MCF 10A (cell line): ENCODE results near the gene CRADD. TPM values are rescaled to one million over a fixed set of nuclear protein-coding genes. Genes with fewer than 3 reads are reported as not detected.

Experiments used
- BruUV-seq: library from RNA; stranded (reverse); fragments of 400-500 nt; replicated peaks from 2 replicates; lab custom pipeline; 2021; lab: Mats Ljungman, UMichigan
- CTCF ChIA-PET: fragments of 300-600 bp; sonication (Branson Sonifier 250); formaldehyde crosslinking; extraction: SDS; loops from one replicate; lab custom pipeline; 2021; ENCODE audit warnings: antibody characterized with exemption, inconsistent platforms; lab: Yijun Ruan, JAX
- POLR2A ChIA-PET: fragments of 300-600, 350-650 bp; sonication (Branson Sonifier 250); formaldehyde crosslinking; extraction: SDS; loops from one replicate; lab custom pipeline; 2020; ENCODE audit warnings: antibody characterized with exemption, inconsistent platforms; lab: Yijun Ruan, JAX
- DNase-seq: peaks from one replicate; pipeline ENCODE4 v3.0.0-alpha.2; 2018; ENCODE audit not compliant: unreplicated experiment
- H3K27ac Mint-ChIP-seq: one replicate; pipeline ENCODE4 v1.8.0; 2022; ENCODE audit warnings: mild to moderate bottlenecking, low read depth, mixed read lengths; ENCODE audit not compliant: unreplicated experiment
- H3K27me3 Mint-ChIP-seq: one replicate; pipeline ENCODE4 v1.8.0; 2022; ENCODE audit warnings: mixed read lengths; ENCODE audit not compliant: insufficient read depth, unreplicated experiment
- H3K36me3 Mint-ChIP-seq: one replicate; pipeline ENCODE4 v1.8.0; 2022; ENCODE audit warnings: mild to moderate bottlenecking, moderate library complexity, mixed read lengths; ENCODE audit not compliant: insufficient read depth, unreplicated experiment
- H3K4me1 Mint-ChIP-seq: one replicate; pipeline ENCODE4 v1.8.0; 2022; ENCODE audit warnings: mixed read lengths; ENCODE audit not compliant: insufficient read depth, unreplicated experiment
- H3K4me3 Mint-ChIP-seq: one replicate; pipeline ENCODE4 v1.8.0; 2022; ENCODE audit warnings: mild to moderate bottlenecking, moderate library complexity, mixed read lengths; ENCODE audit not compliant: unreplicated experiment
- H3K9me3 Mint-ChIP-seq: one replicate; pipeline ENCODE4 v1.8.0; 2022; ENCODE audit warnings: mixed read lengths; ENCODE audit not compliant: unreplicated experiment
- intact Hi-C: fragments of 100-400 bp; cut with micrococcal nuclease; formaldehyde crosslinking; loops from 2 replicates; pipeline ENCODE4 v1.14.1; 2022
- total RNA-seq: library from RNA; stranded (reverse); gene quantifications from 2 replicates; pipeline ENCODE4 v1.2.3, GENCODE V29; 2022
- TF ChIP-seq, protein P1 (sequence below): fragments of 200-600 bp; IDR thresholded peaks from one replicate; pipeline ENCODE4 v1.8.0; 2022; ENCODE audit warnings: antibody characterized with exemption, mild to moderate bottlenecking; ENCODE audit not compliant: unreplicated experiment

The CRADD gene
- total RNA-seq, 1 experiment from 2014 or later, result 15.4 TPM

DNA sequence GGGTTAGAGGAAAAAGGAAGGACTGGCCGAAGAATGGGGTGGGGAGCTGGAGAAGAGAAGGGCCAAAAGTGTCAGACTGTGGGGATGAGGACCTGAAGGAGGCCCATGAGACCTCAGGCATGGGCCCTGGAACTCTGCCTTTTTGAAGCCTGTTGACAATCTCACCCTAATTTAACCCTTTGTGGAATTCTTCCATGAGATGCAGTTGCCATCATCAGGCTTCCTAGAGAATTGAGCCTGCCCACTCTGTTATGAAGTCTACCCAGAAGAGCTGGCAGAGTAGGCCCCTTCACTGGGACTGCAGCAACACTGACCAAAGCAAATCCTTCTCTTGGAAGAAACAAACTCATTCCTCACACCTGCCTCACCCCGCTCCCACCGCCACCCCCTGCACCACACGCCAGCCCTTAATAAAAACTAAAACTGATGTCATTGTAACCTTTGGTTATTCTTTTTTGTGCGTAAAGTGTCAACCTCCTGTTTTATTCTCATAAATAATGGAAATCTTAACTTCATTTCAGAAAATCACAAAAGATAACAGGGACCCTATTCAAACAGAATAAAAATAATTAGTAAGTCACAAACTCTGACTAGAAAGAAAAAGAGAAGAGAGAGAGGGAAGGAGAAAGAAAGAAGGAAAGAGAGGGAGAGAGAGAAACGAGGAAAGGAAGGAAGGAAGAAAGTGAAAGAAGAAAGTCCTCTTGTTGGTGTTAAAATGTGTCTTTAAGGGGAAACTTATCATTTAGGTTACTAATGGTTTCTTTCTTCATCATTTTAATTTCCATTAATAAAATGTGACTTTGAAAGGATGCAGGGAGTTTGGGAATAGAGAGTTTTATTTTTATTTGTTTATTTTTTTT lies 61.3 kb downstream of the CRADD start:
- peak overlapping the region; percentile 12 for H3K4me3 Mint-ChIP-seq
- H3K9me3 Mint-ChIP-seq, result no peaks in the 10 kb centered on the region
- no peaks in the 10 kb centered on the region for H3K36me3 Mint-ChIP-seq
- H3K27me3 Mint-ChIP-seq, result no peaks in the 10 kb centered on the region
- peaks cover 27% of the 10 kb centered on the region for H3K4me1 Mint-ChIP-seq
- ChIA-PET CTCF (interaction anchor here (0.7 to 4.1 kb wide), 4 partner anchors 12 to 364 kb away, joined by 3 to 36 read pairs (median 4); no protein-coding TSS in a partner anchor), POLR2A (interaction anchor here (0.5 to 1.1 kb wide), 5 partner anchors 12 to 71 kb away, joined by 3 read pairs; no protein-coding TSS in a partner anchor)
- TF ChIP-seq, protein P1, sequence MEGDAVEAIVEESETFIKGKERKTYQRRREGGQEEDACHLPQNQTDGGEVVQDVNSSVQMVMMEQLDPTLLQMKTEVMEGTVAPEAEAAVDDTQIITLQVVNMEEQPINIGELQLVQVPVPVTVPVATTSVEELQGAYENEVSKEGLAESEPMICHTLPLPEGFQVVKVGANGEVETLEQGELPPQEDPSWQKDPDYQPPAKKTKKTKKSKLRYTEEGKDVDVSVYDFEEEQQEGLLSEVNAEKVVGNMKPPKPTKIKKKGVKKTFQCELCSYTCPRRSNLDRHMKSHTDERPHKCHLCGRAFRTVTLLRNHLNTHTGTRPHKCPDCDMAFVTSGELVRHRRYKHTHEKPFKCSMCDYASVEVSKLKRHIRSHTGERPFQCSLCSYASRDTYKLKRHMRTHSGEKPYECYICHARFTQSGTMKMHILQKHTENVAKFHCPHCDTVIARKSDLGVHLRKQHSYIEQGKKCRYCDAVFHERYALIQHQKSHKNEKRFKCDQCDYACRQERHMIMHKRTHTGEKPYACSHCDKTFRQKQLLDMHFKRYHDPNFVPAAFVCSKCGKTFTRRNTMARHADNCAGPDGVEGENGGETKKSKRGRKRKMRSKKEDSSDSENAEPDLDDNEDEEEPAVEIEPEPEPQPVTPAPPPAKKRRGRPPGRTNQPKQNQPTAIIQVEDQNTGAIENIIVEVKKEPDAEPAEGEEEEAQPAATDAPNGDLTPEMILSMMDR, result no peak
- no peak overlapping the region for H3K27ac Mint-ChIP-seq
- intact Hi-C loops, result no loop called here
- BruUV-seq, result no TSS peak
- no peak for DNase-seq

DNA sequence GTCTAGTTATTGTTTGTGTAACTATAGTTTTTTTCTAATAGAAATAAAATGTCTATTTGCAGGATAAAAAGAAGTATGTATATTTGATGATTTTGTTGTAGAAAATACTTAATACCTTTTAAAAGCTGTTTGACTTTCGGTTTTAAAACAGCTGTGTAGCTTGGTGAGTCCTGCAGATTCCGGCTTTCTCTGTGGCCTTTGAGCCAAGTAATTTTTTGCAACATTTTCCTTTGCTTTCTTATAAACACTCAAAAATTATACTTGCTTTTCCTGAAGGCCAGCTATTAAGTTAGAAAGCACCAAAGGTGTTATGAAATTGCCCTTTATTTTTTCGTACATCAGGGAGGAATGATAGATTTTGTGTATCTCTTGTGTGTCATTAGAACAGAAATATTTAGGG lies 63.6 kb downstream of the CRADD start:
- Mint-ChIP-seq H3K9me3 (no peaks in the 10 kb centered on the region), H3K27ac (peak overlapping the region; percentile 95), H3K4me3 (peak overlapping the region; percentile 79), H3K4me1 (peaks cover 38% of the 10 kb centered on the region), H3K27me3 (no peaks in the 10 kb centered on the region), H3K36me3 (no peaks in the 10 kb centered on the region)
- TF ChIP-seq, protein P1, result no peak
- intact Hi-C loops, result loop anchor here (5.0 kb wide), 1 partner anchor 753 kb away; no protein-coding TSS in a partner anchor
- DNase-seq, result peak; percentile 55
- POLR2A ChIA-PET, result interaction anchor here (0.7 to 5.5 kb wide), 17 partner anchors 8 to 811 kb away, joined by 3 to 44 read pairs (median 7); partner anchors contain the start of genes CRADD, EEA1, SOCS2 and UBE2N
- BruUV-seq, result no TSS peak
- CTCF ChIA-PET, result interaction anchor here (0.7 to 4.1 kb wide), 9 partner anchors 26 to 362 kb away, joined by 3 to 36 read pairs (median 7); no protein-coding TSS in a partner anchor

DNA sequence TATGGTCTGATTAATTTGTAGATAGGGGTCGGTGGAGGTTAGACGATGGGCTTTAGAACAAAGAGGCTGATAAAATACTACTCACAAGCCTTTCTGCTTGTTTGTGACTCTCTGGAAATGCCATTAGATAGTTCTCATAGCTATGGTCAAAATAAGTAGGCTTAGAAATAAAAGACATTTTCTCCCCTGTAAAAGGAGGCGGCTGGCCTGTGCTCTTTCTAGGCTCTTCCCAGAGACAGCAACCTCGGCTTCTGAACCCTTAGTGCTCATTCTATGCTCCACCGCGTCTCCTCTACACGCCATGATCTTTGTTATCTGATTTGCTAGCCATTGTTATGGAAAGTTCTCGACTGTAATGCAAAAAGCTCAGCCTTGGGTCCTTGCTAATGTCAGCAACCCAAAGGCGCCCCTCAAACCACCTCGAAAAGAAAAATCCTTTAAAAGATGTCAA lies 64.5 kb downstream of the CRADD start:
- Mint-ChIP-seq H3K36me3 (no peaks in the 10 kb centered on the region), H3K27ac (peak overlapping the region; percentile 95), H3K4me3 (peak overlapping the region; percentile 79), H3K9me3 (no peaks in the 10 kb centered on the region), H3K27me3 (no peaks in the 10 kb centered on the region), H3K4me1 (peaks cover 38% of the 10 kb centered on the region)
- BruUV-seq, result no TSS peak
- TF ChIP-seq, protein P1, result no peak
- ChIA-PET POLR2A (interaction anchor here (0.6 to 5.5 kb wide), 32 partner anchors 9 to 461 kb away, joined by 3 to 44 read pairs (median 4); partner anchors contain the start of genes CRADD, SOCS2 and UBE2N), CTCF (interaction anchor here (0.5 to 4.1 kb wide), 12 partner anchors 16 to 361 kb away, joined by 3 to 36 read pairs (median 6); no protein-coding TSS in a partner anchor)
- DNase-seq, result peak; percentile 61
- intact Hi-C loops, result loop anchor here (1.0 to 5.0 kb wide), 6 partner anchors 64 to 754 kb away; partner anchors contain the start of gene CRADD
